SK-N-SH (cell line): ENCODE results near the gene TNN.

Experiments
- FOXM1 ChIP-seq: IDR thresholded peaks from 2 replicates; pipeline ENCODE4 v1.4.0; 2012; ENCODE audit warnings: low read depth, mild to moderate bottlenecking
- MEF2A ChIP-seq: IDR thresholded peaks from 2 replicates; pipeline ENCODE4 v1.4.0; 2012; ENCODE audit warnings: low read depth, borderline replicate concordance
- RAD21 ChIP-seq: IDR thresholded peaks from 2 replicates; pipeline ENCODE4 v1.6.1; 2012; ENCODE audit warnings: mild to moderate bottlenecking, low read length
- SIN3A ChIP-seq: IDR thresholded peaks from 2 replicates; pipeline ENCODE4 v1.6.1; 2012; ENCODE audit warnings: low read depth, mild to moderate bottlenecking, low read length, moderate library complexity, borderline replicate concordance
- YY1 ChIP-seq: IDR thresholded peaks from 2 replicates; pipeline ENCODE4 v1.4.0; 2012; ENCODE audit warnings: low read depth, mild to moderate bottlenecking
- TF ChIP-seq, protein P1 (sequence below): fragments of 200-600 bp; sonication (generic); IDR thresholded peaks from 2 replicates; pipeline ENCODE4 v1.6.1; 2017; ENCODE audit warnings: antibody characterized with exemption, mild to moderate bottlenecking, moderate library complexity
- TF ChIP-seq, protein P2 (sequence below): IDR thresholded peaks from 2 replicates; pipeline ENCODE4 v1.6.1; 2012; ENCODE audit warnings: mild to moderate bottlenecking, low read depth, low read length, moderate library complexity

DNA sequence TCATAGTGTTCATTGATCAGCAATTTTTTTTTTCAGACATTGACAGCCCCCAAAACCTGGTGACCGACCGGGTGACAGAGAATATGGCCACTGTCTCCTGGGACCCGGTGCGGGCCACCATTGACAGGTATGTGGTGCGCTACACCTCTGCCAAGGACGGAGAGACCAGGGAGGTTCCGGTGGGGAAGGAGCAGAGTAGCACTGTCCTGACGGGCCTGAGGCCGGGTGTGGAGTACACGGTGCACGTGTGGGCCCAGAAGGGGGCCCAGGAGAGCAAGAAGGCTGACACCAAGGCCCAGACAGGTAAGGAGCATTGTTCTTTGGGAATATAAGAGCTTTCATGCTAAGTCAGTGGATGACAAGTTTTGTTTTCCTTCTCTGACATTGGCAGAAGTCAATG is 49.3 kb downstream of the TNN start:
- TF ChIP-seq YY1 (no peak), SIN3A (no peak), RAD21 (no peak), MEF2A (no peak), FOXM1 (no peak)
- TF ChIP-seq, protein P1, sequence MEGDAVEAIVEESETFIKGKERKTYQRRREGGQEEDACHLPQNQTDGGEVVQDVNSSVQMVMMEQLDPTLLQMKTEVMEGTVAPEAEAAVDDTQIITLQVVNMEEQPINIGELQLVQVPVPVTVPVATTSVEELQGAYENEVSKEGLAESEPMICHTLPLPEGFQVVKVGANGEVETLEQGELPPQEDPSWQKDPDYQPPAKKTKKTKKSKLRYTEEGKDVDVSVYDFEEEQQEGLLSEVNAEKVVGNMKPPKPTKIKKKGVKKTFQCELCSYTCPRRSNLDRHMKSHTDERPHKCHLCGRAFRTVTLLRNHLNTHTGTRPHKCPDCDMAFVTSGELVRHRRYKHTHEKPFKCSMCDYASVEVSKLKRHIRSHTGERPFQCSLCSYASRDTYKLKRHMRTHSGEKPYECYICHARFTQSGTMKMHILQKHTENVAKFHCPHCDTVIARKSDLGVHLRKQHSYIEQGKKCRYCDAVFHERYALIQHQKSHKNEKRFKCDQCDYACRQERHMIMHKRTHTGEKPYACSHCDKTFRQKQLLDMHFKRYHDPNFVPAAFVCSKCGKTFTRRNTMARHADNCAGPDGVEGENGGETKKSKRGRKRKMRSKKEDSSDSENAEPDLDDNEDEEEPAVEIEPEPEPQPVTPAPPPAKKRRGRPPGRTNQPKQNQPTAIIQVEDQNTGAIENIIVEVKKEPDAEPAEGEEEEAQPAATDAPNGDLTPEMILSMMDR = no peak
- TF ChIP-seq, protein P2, sequence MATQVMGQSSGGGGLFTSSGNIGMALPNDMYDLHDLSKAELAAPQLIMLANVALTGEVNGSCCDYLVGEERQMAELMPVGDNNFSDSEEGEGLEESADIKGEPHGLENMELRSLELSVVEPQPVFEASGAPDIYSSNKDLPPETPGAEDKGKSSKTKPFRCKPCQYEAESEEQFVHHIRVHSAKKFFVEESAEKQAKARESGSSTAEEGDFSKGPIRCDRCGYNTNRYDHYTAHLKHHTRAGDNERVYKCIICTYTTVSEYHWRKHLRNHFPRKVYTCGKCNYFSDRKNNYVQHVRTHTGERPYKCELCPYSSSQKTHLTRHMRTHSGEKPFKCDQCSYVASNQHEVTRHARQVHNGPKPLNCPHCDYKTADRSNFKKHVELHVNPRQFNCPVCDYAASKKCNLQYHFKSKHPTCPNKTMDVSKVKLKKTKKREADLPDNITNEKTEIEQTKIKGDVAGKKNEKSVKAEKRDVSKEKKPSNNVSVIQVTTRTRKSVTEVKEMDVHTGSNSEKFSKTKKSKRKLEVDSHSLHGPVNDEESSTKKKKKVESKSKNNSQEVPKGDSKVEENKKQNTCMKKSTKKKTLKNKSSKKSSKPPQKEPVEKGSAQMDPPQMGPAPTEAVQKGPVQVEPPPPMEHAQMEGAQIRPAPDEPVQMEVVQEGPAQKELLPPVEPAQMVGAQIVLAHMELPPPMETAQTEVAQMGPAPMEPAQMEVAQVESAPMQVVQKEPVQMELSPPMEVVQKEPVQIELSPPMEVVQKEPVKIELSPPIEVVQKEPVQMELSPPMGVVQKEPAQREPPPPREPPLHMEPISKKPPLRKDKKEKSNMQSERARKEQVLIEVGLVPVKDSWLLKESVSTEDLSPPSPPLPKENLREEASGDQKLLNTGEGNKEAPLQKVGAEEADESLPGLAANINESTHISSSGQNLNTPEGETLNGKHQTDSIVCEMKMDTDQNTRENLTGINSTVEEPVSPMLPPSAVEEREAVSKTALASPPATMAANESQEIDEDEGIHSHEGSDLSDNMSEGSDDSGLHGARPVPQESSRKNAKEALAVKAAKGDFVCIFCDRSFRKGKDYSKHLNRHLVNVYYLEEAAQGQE = no peak
